ENCODE results near the gene C1orf74. TPM values are rescaled to one million over a fixed set of nuclear protein-coding genes. Genes with fewer than 3 reads are reported as not detected.

The C1orf74 gene
- total and polyA plus RNA-seq, 2 donors (not counting 3 experiments of a cell fraction or from before 2014, with no cell fraction given): 2.4 to 3.0 TPM

GRCh38 chr1:209790286-209791193 is 6.2 kb upstream of the C1orf74 start:
- Histone ChIP-seq H3K9me1 (replicated peaks; ENCODE audit: control insufficient read depth, extremely low read depth, insufficient read depth, low read length) (no peaks in the 10 kb centered on the region), H3K36me3 (ENCODE audit: control insufficient read depth in 2 of 2, extremely low read depth in 1 of 2, insufficient read depth in 2 of 2, low read length in 2 of 2) (peaks cover 16 to 41% of the 10 kb centered on the region in 2 experiments), H3K4me1 (ENCODE audit: control insufficient read depth, extremely low read depth, insufficient read depth, low read length) (no peaks in the 10 kb centered on the region), H3K4me2 (ENCODE audit: insufficient read depth, low read length) (no peak overlapping the region), H4K20me1 (replicated peaks; ENCODE audit: control insufficient read depth, extremely low read depth, insufficient read depth, low read length) (no peaks in the 10 kb centered on the region), H3K27me3 (ENCODE audit: control insufficient read depth in 2 of 2, insufficient read depth in 2 of 2, low read length in 2 of 2) (no peaks in the 10 kb centered on the region), H3K9ac (replicated peaks; ENCODE audit: extremely low read depth, insufficient read depth, low read length) (no peak overlapping the region), H3K27ac (ENCODE audit: insufficient read depth, low read depth, low read length) (no peak overlapping the region), H3K4me3 (replicated peaks in 1 of 3; ENCODE audit: insufficient read depth in 1 of 3, low read depth in 1 of 3, low read length in 3 of 3) (no peak overlapping the region), H3K9me3 (replicated peaks; ENCODE audit: control insufficient read depth, insufficient read depth, low read length) (no peaks in the 10 kb centered on the region), H3K79me2 (ENCODE audit: control insufficient read depth, insufficient read depth, low read length) (no peaks in the 10 kb centered on the region), H2AFZ (ENCODE audit: low read depth, low read length) (no peak overlapping the region)
- dilution Hi-C loops (cut with MboI; ENCODE audit: extremely low pct_ligation_motif_present, low sequenced_read_pairs): no loop called here
- DNase-seq (ENCODE audit: low read depth, low spot score): no peak
- TF ChIP-seq MYC (IDR thresholded peaks at IDR 0.05; ENCODE audit: low read depth, low read length) (no peak), FOS (IDR thresholded peaks at IDR 0.05; ENCODE audit: borderline replicate concordance, insufficient read depth, low read length) (no peak), JUN (IDR thresholded peaks at IDR 0.05; ENCODE audit: borderline replicate concordance, insufficient read depth, insufficient read length, low read depth) (no peak)
- TF ChIP-seq, protein P1, sequence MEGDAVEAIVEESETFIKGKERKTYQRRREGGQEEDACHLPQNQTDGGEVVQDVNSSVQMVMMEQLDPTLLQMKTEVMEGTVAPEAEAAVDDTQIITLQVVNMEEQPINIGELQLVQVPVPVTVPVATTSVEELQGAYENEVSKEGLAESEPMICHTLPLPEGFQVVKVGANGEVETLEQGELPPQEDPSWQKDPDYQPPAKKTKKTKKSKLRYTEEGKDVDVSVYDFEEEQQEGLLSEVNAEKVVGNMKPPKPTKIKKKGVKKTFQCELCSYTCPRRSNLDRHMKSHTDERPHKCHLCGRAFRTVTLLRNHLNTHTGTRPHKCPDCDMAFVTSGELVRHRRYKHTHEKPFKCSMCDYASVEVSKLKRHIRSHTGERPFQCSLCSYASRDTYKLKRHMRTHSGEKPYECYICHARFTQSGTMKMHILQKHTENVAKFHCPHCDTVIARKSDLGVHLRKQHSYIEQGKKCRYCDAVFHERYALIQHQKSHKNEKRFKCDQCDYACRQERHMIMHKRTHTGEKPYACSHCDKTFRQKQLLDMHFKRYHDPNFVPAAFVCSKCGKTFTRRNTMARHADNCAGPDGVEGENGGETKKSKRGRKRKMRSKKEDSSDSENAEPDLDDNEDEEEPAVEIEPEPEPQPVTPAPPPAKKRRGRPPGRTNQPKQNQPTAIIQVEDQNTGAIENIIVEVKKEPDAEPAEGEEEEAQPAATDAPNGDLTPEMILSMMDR (IDR thresholded peaks at IDR 0.05; ENCODE audit: extremely low read depth in 1 of 2, insufficient read depth in 1 of 2, low read depth in 1 of 2, low read length in 2 of 2): no peak
- BruUV-seq (replicated peaks): no TSS peak
- CTCF ChIA-PET: interaction anchor here (1.3 to 3.1 kb wide), 2 partner anchors 11 to 33 kb away, joined by 4 to 9 read pairs; no protein-coding TSS in a partner anchor
- no peak for FAIRE-seq
- intact Hi-C loops (cut with micrococcal nuclease): no loop called here
- POLR2A ChIA-PET: no interaction called here
